H9 (cell line): Measurements from ENCODE around the gene MARCHF9. TPM values are rescaled to one million over a fixed set of nuclear protein-coding genes. Genes with fewer than 3 reads are reported as not detected.

ENCODE experiments used
- DNase-seq: peaks from one replicate; pipeline ENCODE4 v3.0.0-alpha.2; 2017
- H2AFZ ChIP-seq: one replicate; pipeline ENCODE4 v1.6.1; 2013; ENCODE audit warnings: mild to moderate bottlenecking, low read length, control low read depth, moderate library complexity
- H2AK5ac ChIP-seq: 2 replicates; pipeline ENCODE4 v1.6.1; 2013; ENCODE audit warnings: low read length, control low read depth, mixed read lengths; ENCODE audit not compliant: insufficient read length
- H2BK120ac ChIP-seq: one replicate; pipeline ENCODE4 v1.6.1; 2013; ENCODE audit warnings: low read depth, mild to moderate bottlenecking, low read length, control low read depth, inconsistent platforms; ENCODE audit not compliant: poor library complexity, severe bottlenecking
- H2BK12ac ChIP-seq: 2 replicates; pipeline ENCODE4 v1.6.1; 2013; ENCODE audit warnings: low read length, control low read depth, mixed read lengths, low read depth; ENCODE audit not compliant: insufficient read length
- H2BK15ac ChIP-seq: 2 replicates; pipeline ENCODE4 v1.6.1; 2013; ENCODE audit warnings: low read depth, low read length, control low read depth
- H2BK20ac ChIP-seq: one replicate; pipeline ENCODE4 v1.6.1; 2013; ENCODE audit warnings: low read depth, mild to moderate bottlenecking, low read length, control low read depth, inconsistent platforms; ENCODE audit not compliant: poor library complexity, severe bottlenecking
- H2BK5ac ChIP-seq: 2 replicates; pipeline ENCODE4 v1.6.1; 2013; ENCODE audit warnings: low read length, control low read depth, mixed read lengths; ENCODE audit not compliant: insufficient read length
- H3K14ac ChIP-seq: 2 replicates; pipeline ENCODE4 v1.6.1; 2013; ENCODE audit warnings: low read length, control low read depth; ENCODE audit not compliant: insufficient read depth
- H3K18ac ChIP-seq: 2 replicates; pipeline ENCODE4 v1.6.1; 2013; ENCODE audit warnings: low read depth, mild to moderate bottlenecking, mixed read lengths, low read length, control low read depth; ENCODE audit not compliant: insufficient read length
- H3K23ac ChIP-seq: 2 replicates; pipeline ENCODE4 v1.6.1; 2013; ENCODE audit warnings: low read length, control low read depth, mixed read lengths, low read depth; ENCODE audit not compliant: insufficient read length
- H3K23me2 ChIP-seq: 2 replicates; pipeline ENCODE4 v1.6.1; 2013; ENCODE audit warnings: low read depth, mild to moderate bottlenecking, mixed read lengths, low read length, control low read depth; ENCODE audit not compliant: insufficient read length, poor library complexity, severe bottlenecking
- H3K27ac ChIP-seq: 2 replicates; pipeline ENCODE4 v1.5.1; 2013; ENCODE audit warnings: low read length, control low read depth, mixed read lengths, low read depth; ENCODE audit not compliant: insufficient read length
- H3K27me3 ChIP-seq: 2 replicates; pipeline ENCODE4 v1.6.1; 2013; ENCODE audit warnings: low read length, control low read depth, inconsistent platforms; ENCODE audit not compliant: insufficient read depth
- H3K4ac ChIP-seq: 2 replicates; pipeline ENCODE4 v1.6.1; 2013; ENCODE audit warnings: low read depth, mild to moderate bottlenecking, control low read depth, inconsistent platforms, low read length, moderate library complexity
- H3K4me1 ChIP-seq: 2 replicates; pipeline ENCODE4 v1.6.1; 2013; ENCODE audit warnings: low read length, control low read depth, inconsistent platforms; ENCODE audit not compliant: insufficient read depth
- H3K4me2 ChIP-seq: 2 replicates; pipeline ENCODE4 v1.6.1; 2013; ENCODE audit warnings: low read length, control low read depth, mixed read lengths; ENCODE audit not compliant: insufficient read length, insufficient read depth
- H3K56ac ChIP-seq: 2 replicates; pipeline ENCODE4 v1.6.1; 2013; ENCODE audit warnings: low read depth, mild to moderate bottlenecking, mixed read lengths, low read length, control low read depth; ENCODE audit not compliant: insufficient read length
- H3K79me1 ChIP-seq: 2 replicates; pipeline ENCODE4 v1.6.1; 2013; ENCODE audit warnings: low read depth, mild to moderate bottlenecking, moderate library complexity, low read length, control low read depth, inconsistent platforms; ENCODE audit not compliant: insufficient read depth, poor library complexity, severe bottlenecking
- H3K79me2 ChIP-seq: 2 replicates; pipeline ENCODE4 v1.6.1; 2013; ENCODE audit warnings: low read length, control low read depth, inconsistent platforms; ENCODE audit not compliant: insufficient read depth
- H3K9ac ChIP-seq: 2 replicates; pipeline ENCODE4 v1.6.1; 2013; ENCODE audit warnings: low read length, control low read depth, mixed read lengths; ENCODE audit not compliant: insufficient read length; ENCODE audit errors: extremely low read depth
- H3K9me3 ChIP-seq: one replicate; pipeline ENCODE4 v1.6.1; 2013; ENCODE audit warnings: low read depth, low read length, inconsistent platforms; ENCODE audit not compliant: control insufficient read depth
- H3T11ph ChIP-seq: one replicate; pipeline ENCODE4 v1.6.1; 2013; ENCODE audit warnings: mild to moderate bottlenecking, low read length, control low read depth, inconsistent platforms
- H4K20me1 ChIP-seq: one replicate; pipeline ENCODE4 v1.6.1; 2013; ENCODE audit not compliant: control insufficient read depth, insufficient read length, insufficient read depth
- H4K5ac ChIP-seq: 2 replicates; pipeline ENCODE4 v1.6.1; 2013; ENCODE audit warnings: low read depth, mild to moderate bottlenecking, mixed read lengths, low read length, control low read depth; ENCODE audit not compliant: insufficient read length
- H4K8ac ChIP-seq: replicated peaks from 2 replicates; pipeline ENCODE4 v1.6.1; 2013; ENCODE audit warnings: low read length, control low read depth, mixed read lengths, low read depth; ENCODE audit not compliant: insufficient read length
- H4K91ac ChIP-seq: 2 replicates; pipeline ENCODE4 v1.6.1; 2013; ENCODE audit warnings: low read depth, mild to moderate bottlenecking, moderate library complexity, mixed read lengths, low read length, control low read depth; ENCODE audit not compliant: insufficient read length
- H3K27ac Mint-ChIP-seq, 3 experiments: 2 replicates in 2 of 3; 3 replicates in 1 of 3; pipeline ENCODE4 v1.8.0; 2020 to 2021; ENCODE audit warnings: mixed read lengths in 3 of 3, mild to moderate bottlenecking in 1 of 3, moderate library complexity in 1 of 3
- H3K27me3 Mint-ChIP-seq: 2 replicates; pipeline ENCODE4 v1.8.0; 2021; ENCODE audit warnings: low read depth, mild to moderate bottlenecking, moderate library complexity, mixed read lengths
- H3K36me3 Mint-ChIP-seq, 3 experiments: 2 replicates in 2 of 3; 3 replicates in 1 of 3; pipeline ENCODE4 v1.8.0; 2020 to 2021; ENCODE audit warnings: low read depth in 3 of 3, mixed read lengths in 3 of 3; ENCODE audit not compliant: insufficient read depth in 1 of 3
- H3K4me1 Mint-ChIP-seq, 2 experiments: 2 replicates each; pipeline ENCODE4 v1.8.0; 2020; ENCODE audit warnings: mixed read lengths in 2 of 2
- H3K4me3 Mint-ChIP-seq, 2 experiments: 2 replicates in 1 of 2; 3 replicates in 1 of 2; pipeline ENCODE4 v1.8.0; 2020 to 2021; ENCODE audit warnings: mild to moderate bottlenecking in 2 of 2, mixed read lengths in 2 of 2, moderate library complexity in 1 of 2
- H3K9me3 Mint-ChIP-seq, 2 experiments: 2 replicates in 1 of 2; 3 replicates in 1 of 2; pipeline ENCODE4 v1.8.0; 2020; ENCODE audit warnings: mild to moderate bottlenecking in 2 of 2, mixed read lengths in 2 of 2, moderate library complexity in 1 of 2
- CTCF ChIP-seq: fragments of 200-600 bp; sonication (generic); conservative IDR thresholded peaks from 3 replicates; pipeline ENCODE4 v1.8.0; 2021; ENCODE audit warnings: antibody characterized with exemption, mild to moderate bottlenecking
- WGBS: extraction: QIAGEN DNeasy Blood & Tissue Kit; methylation state at CpG from one replicate; pipeline ENCODE4 v1.1.7; 2013; ENCODE audit warnings: missing lambda C conversion rate, low lambda C conversion rate, mixed read lengths; ENCODE audit not compliant: insufficient read length; ENCODE audit errors: extremely low coverage; 5-methylcytosine and 5-hydroxymethylcytosine counted together
- total RNA-seq: library from RNA; stranded (reverse); gene quantifications from 2 replicates; pipeline ENCODE4 v1.2.1, GENCODE V29; 2021

Gene MARCHF9
- total RNA-seq, 1 experiment from 2014 or later: 20.5 TPM

GRCh38 chr12:57770734-57771133, 15.8 kb downstream of the MARCHF9 start:
- H3K79me1 ChIP-seq: no peaks in the 10 kb centered on the region
- no peak overlapping the region for H3K56ac ChIP-seq
- no peak overlapping the region for H2AK5ac ChIP-seq
- no CpG with 5 or more reads among the region's 4 CpGs for WGBS
- no peak overlapping the region for H3K9ac ChIP-seq
- H3K79me2 ChIP-seq: no peaks in the 10 kb centered on the region
- H2BK120ac ChIP-seq: no peak overlapping the region
- Mint-ChIP-seq H3K4me1 (peaks cover 22 to 29% of the 10 kb centered on the region in 2 experiments), H3K36me3 (peaks cover 20 to 40% (median 31%) of the 10 kb centered on the region in 3 experiments), H3K27me3 (peaks cover 20% of the 10 kb centered on the region), H3K9me3 (no peaks in the 10 kb centered on the region), H3K27ac (no peak overlapping the region; a peak in 1 of 7 replicates), H3K4me3 (peak overlapping the region; percentile 98 to 99; a peak in 4 of 5 replicates)
- DNase-seq: no peak
- H3K18ac ChIP-seq: no peak overlapping the region
- peaks cover 9% of the 10 kb centered on the region; the same call in 1 of the 2 replicates for H3K27me3 ChIP-seq
- peaks cover 3% of the 10 kb centered on the region; the same call in 1 of the 2 replicates for H3K4me1 ChIP-seq
- H3K23ac ChIP-seq: no peak overlapping the region
- no peak for TF ChIP-seq CTCF
- H2BK12ac ChIP-seq: no peak overlapping the region
- peaks cover 21% of the 10 kb centered on the region for H3K23me2 ChIP-seq
- H3K4me2 ChIP-seq: peak overlapping the region; percentile 44
- no peak overlapping the region for H4K91ac ChIP-seq
- H2BK15ac ChIP-seq: no peak overlapping the region
- H4K5ac ChIP-seq: no peak overlapping the region
- no peaks in the 10 kb centered on the region for H4K20me1 ChIP-seq
- no peaks in the 10 kb centered on the region for H3K9me3 ChIP-seq
- no peak overlapping the region for H4K8ac ChIP-seq
- no peak overlapping the region for H2BK5ac ChIP-seq
- H3K14ac ChIP-seq: no peak overlapping the region
- H2BK20ac ChIP-seq: no peak overlapping the region
- no peak overlapping the region for H3K4ac ChIP-seq
- no peak overlapping the region for H2AFZ ChIP-seq
- no peak overlapping the region for H3T11ph ChIP-seq
- H3K27ac ChIP-seq: no peak overlapping the region
